ENCODE data around the gene DCAF6.

- TF ChIP-seq CTCF (IDR thresholded peaks at IDR 0.05) (no peak), POLR2AphosphoS5 (IDR thresholded peaks at IDR 0.05) (peak; percentile 40), POLR2A (IDR thresholded peaks at IDR 0.05) (no peak)
Observed at GRCh38 chr1:167936930-167937708, 636 bp downstream of the DCAF6 start, which contains the start of gene MPC2.

All from gastroesophageal sphincter (tissue), 3 donors.